HG03575 (cell line): ENCODE measurements around the gene PCSK4.
"Not testable (repeated sequence)": the region's sequence is repeated elsewhere in the genome, so short reads cannot be mapped to it uniquely, and the experiment has no call there.

Experiments
- ATAC-seq: cut with Tn5 transposase; IDR thresholded peaks from one replicate; pipeline ENCODE4 v1.9.1; 2021; ENCODE audit not compliant: unreplicated experiment, insufficient number of reproducible peaks, low FRiP score; ENCODE audit errors: extremely low read depth

The PCSK4 gene

DNA sequence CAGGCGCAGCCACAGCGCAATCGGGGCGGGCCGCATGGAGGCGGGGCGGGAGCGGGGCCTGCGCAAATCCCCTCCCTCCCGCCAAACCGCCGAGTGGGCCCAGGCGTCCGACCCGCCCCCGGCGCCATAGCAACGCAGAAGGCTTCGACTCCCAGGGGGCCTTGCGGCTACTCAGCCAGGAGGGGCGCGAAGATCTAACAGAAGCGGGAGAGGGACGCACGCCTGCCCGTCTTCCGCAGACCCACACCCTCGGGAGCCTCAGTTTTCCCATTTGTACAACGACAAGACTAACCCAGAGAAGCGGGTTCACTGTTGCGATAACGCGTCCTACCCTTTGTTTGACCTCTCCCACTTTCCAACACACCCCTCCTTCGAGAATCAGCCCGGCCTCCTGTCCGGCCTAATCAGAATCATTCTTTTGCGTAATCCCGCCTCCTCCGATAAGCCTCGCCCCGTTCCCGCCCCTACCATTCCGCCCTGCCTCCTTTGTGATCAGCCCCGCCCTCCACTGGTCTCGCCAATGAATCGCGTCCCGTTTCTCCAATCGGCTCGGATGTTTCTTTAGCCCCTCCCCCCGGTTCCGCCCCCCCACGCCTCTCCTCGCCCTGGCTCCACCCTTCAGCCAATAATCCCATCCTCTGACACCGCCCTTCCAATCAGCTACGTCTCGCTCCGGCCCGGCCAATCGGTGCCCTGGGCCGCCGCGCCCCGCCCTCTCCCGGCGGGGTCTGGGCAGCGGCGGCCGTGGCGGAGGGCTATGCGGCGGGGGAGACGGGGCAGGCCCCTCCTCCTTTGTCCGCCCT lies at the start of gene PCSK4:
PCSK4 (minus strand) TSS at position 40 of the 803 bp plus-strand sequence; CDS start at position 36, 4 bp downstream.
- ATAC-seq = no peak

DNA sequence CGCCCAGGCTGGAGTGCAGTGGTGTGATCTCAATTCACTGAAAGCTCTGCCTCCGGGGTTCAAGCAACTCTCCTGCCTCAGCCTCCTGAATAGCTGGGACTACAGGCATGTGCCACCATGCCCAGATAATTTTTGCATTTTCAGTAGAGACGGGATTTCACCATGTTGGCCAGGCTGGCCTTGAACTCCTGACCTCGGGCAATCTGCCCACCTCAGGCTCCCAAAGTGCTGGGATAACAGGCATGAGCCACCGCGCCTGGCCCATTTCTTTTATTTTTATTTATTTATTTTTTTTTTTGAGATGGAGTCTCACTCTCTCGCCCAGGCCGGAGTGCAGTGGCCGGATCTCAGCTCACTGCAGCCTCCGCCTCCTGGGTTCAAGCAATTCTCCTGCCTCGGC lies 49.6 kb upstream of the PCSK4 start:
- not testable (repeated sequence) for ATAC-seq

DNA sequence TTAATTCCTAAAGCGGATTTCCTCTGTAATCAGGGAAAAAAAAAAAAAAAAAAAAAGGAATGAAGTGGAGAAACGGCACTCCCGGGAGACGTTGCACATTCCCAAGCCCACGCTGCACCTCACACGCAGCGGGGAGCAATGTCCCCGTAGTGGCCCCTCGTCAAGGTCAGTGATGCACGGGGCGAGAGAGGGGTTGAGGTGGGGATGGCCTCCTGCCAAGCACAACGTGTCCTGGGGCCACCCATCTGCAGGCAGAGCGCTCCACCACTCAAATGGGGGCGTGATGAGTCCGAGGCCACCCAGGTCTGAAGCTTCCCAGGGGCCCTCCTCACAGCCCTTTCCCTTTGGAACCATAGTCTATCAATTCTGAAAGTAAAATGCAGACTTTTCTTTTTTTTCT lies 48.8 kb upstream of the PCSK4 start:
- no peak for ATAC-seq

DNA sequence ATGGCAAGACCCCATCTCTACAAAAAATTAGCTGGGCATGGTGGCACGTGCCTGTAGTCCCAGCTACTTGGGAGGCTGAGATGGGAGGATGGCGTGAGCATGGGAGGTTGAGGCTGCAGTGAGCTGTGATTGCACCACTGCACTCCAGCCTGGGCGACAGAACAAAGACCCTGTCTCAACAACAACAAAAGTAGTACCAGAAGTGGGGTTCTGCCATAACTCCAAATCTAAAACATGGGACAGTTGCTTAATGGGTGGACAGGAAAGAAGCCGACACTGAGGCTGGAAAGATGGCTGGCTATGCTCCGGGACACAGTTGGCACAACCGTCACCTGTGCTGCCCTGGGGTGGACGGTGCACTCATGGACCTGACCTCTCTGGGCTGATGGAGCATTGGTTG lies 45.5 kb upstream of the PCSK4 start:
- ATAC-seq = not testable (repeated sequence)

DNA sequence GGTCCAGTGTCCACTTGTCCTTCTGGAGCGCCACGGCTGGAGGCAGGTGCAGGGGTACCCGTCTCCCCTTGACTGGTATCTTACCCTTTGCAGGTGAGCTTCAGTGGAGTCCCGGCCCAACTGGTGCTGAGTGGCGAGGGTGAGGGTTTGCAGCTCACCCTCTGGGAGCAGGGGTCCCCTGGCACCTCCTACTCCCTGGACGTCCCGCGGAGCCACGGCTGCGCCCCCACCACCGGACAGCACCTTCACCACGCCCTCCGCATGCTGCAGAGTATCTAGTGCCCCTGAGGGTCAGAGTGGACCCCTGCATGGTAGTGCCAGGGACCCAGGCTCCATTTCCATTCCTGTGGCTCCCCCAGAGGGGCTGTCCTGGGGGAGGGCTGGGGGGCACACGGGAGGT lies 44.8 kb upstream of the PCSK4 start:
- ATAC-seq = no peak

DNA sequence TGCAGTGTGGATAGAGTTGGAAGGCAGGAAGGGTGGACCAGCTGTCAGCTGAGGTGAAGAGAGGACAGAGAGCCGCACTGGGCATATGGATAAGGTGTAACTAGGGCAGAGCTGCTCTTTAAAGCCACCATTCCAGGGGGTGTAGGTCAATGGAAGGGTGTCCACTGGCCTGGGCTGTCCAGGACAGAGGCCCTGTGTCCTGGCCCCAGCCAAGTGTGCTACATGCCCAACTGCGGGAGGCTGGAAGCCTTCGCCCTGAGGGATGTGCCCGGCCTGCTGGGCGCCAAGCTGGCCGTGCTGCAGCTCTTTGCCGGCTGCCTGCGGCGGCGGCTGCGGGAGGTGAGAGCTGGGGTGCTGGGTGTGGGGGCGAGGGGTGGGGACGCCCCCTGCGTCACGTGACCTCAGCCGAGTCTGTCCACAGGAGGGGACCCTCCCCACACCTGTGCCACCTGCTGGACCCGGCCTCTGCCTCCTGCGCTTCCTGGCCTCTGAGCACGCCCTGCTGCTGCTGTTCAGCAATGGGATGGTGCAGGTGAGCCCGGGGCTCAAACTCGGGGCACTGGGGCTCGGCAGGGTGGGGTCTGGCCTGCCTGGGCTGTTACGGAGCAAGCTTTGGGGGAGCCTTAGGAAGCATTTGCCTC lies 43.5 kb upstream of the PCSK4 start:
- no peak for ATAC-seq

DNA sequence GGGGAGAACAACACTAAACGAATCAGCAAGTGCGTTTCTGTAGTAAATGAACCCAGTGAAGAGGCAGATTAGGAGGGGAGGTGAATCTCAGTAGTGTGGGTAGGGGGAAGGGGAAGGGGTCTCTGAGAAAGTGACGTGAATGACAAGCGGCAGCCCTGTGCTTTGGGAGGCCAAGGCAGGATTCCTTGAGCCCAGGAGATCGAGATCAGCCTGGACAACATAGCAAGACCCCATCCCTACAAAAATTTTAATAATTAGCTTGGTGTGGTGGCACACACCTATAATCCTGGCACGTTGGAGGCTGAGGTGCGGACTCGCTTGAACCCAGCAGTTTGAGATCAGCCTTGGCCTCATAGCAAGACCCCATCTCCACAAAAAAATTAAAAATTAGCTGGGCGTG lies 41.9 kb upstream of the PCSK4 start:
- no peak for ATAC-seq

DNA sequence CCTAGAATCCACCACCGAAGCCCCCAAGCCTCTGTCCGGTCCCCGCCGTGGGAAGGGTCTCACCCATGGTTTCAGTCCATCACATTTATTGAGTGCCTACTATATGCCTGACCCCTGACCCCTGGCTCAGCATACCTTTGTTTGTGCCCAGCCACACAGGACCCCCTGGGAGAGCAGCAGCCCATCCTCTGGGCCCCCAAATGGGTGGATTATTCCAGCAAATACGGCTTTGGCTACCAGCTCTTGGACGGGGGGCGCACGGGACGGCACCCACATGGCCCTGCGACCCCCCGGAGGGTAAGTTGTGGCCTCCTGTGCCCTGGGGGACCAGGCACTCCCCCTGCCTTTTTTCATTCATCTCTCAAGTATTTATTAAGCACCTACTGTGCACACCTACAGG lies 41.4 kb upstream of the PCSK4 start:
- no peak for ATAC-seq

DNA sequence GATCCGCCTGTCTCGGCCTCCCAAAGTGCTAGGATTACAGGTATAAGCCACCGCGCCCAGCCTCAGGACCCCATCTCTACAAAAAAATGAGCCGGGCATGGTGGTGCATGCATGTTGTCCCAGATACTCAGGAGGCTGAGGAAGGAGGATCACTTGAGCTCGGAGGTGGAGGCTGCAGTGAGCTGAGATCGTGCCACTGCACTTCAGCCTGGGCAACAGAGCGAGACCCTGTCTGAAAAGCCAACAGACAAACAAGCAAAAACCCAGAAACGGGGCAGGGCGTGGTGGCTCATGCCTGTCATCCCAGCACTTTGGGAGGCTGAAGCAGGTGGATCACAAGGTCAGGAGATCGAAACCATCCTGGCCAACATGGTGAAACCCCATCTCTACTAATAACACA lies 40.7 kb upstream of the PCSK4 start:
- not testable (repeated sequence) for ATAC-seq

DNA sequence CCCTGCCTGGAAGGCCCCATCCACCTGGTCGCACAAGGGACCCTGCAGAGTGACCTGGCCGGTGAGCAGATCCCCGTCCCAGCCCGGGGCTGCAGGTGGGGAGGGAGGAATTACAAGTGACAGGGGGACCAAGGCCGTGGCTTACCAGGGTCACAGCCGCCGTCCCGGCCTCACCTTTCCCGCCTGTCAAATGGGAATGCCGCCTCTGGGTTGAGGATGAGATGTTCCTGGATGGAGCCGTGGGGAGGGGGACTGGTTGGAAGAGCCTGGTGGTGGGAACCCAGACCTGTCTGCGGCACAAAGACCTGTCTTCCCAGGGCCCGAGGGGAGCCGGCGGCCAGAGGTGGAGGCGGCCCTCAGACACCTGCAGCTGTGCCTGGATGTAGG lies 39.3 kb upstream of the PCSK4 start:
- no peak for ATAC-seq

DNA sequence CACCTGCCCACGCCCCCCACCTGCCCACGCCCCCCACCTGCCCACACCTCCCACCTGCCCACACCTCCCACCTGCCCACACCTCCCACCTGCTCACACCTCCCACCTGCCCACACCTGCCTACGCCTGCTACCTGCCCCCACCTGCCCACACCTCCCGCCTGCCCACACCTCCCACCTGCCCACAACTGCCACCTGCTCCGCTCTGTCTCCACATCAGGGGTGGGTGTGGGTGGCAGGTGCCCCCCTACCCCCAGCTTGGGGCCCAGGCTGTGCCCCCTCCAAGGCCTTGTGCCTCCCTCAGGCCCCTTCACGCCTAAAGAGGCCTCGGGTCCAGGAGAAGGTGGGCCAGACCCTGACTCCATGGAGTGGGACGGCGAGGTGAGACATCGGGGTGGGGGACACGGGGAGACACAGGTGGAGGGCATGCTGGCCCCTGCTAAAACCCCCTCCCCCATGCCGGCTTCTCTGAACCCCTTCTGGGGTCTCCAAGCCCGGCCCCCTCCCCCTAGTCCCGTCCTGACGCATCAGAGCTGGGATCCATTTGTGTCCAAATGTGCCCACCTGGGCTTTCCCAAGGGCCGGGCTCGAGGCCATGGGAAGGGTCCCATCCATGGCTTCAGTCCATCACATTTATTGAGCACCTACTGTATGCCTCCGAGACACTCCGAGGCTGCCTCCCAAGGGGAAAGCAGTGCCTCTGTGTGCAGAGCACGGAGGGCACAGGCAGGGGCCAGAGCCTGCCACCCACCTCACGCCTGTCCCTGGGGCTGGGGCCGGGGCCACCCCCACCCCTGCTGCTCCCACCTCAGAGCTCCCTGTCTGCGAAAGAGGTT lies 38.7 kb upstream of the PCSK4 start:
- ATAC-seq = no peak

DNA sequence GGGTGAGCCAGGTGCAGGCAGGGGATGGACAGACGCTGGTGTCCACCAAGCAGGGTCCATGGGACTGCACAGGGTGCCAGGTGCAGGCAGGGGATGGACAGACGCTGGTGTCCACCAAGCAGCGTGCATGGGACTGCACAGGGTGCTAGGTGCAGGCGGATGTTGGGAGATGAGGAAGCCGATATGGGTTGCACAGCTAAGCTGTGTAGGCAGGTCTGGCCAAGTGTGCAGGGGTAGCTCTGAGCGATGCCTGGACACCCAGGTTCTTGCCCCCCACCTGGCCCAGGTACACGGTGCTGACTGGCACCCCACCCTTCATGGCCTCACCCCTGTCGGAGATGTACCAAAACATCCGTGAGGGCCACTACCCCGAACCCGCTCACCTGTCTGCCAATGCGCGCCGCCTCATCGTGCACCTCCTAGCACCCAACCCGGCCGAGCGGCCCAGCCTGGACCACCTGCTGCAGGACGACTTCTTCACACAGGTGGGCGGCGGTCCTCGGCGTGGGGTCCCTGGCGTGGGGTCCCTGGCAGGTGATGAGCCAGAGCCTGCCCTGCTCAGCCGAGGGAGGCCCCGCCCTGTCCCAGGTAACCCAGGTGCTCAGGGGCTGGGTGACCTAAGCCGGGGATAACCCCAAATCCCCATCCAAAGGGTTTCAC lies 37.6 kb upstream of the PCSK4 start:
- no peak for ATAC-seq

DNA sequence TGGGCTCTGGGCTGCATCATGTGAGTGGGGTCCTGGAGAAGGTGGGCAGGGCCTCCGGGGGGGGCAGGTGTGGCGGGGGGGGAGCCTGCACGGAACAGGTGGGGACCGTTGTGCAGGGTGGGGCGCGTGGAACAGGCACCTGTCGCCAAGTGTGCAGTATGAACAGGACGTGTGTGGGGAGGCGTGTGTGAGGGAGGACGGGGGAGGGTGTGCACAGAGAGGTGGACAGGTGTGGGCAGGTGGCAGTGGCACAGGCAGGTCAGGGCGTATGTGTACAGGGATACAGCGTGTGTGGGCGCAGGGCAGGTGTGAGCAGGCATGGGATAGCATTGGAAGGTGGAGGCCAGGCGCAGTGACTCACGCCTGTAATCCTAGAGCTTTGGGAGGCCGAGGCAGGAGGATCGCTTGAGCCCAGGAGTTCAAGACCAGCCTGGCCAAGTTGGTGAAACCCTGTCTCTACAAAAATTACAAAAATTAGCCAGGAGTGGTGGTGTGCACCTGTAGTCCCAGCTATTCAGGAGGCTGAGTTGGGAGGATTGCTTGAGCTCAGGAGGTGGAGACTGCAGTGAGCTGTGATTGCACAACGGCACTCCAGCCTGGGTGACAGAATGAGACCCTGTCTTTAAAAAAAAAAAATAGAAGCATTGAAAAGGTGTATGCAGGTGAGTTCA lies 37.0 kb upstream of the PCSK4 start:
- ATAC-seq = no peak

DNA sequence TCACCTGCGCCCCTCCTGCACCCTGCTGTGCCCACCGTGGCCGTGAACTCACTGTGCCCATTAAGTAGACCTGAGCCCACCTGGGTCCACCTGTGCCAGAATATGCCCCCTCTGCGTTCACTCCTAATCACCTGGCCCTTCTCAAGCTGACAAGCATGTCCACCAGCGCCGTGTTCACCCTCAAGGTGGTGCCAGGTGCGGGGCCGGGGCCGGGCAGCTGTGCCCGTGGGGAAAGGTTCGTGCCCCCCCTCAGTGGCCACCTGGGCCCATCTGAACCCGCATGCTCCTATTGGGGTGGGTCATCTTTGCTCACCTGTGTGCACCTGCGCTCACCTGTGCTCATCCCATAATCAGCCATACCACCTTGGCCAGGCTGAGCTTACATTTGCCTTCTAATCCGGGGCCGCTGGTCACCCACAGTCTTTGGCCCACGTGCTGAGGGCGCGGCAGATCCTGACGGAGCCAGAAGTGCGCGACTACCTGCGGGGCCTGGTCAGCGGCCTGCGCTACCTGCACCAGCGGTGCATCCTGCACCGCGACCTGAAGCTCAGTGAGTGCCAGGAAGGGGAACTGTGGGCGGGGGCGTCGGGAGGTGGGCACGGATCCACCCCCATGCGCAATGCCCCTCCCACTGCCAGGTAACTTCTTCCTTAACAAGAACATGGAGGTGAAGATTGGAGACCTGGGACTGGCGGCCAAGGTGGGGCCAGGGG lies 36.1 kb upstream of the PCSK4 start:
- no peak for ATAC-seq

DNA sequence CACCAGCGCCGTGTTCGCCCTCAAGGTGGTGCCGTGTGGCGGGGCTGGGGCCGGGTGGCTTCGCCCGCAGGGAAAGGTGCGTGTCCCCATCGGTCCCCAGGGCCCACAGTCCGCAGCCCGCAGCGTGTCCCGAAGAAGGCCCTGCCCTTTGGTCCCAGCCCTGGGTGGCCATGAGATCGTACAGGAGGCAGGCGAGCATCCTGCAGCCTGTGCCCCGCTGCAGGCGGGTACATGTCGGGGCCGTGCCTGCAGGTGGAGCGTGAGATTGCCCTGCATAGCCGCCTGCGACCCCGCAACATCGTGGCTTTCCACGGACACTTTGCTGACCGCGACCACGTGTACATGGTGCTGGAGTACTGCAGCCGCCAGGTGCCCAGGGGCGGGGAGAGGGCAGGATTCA lies 35.2 kb upstream of the PCSK4 start:
- no peak for ATAC-seq

DNA sequence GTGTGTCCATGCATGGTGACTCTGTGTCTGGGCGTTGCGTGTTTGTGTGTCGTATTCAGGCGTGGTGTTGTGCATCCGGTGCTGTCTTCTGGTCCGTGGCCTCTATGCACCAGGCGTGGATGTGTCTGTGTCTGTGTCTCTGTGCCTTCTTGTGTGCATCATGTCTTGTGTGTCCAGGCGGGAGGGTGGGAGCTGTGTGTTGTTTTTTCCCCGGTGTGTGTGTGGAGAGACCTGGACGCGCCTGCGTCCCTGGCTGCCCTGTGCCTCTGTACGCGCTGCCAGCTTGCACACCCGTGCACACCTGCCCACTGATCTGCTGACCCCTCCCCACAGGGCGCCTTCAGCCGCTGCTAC lies 34.8 kb upstream of the PCSK4 start:
- no peak for ATAC-seq

DNA sequence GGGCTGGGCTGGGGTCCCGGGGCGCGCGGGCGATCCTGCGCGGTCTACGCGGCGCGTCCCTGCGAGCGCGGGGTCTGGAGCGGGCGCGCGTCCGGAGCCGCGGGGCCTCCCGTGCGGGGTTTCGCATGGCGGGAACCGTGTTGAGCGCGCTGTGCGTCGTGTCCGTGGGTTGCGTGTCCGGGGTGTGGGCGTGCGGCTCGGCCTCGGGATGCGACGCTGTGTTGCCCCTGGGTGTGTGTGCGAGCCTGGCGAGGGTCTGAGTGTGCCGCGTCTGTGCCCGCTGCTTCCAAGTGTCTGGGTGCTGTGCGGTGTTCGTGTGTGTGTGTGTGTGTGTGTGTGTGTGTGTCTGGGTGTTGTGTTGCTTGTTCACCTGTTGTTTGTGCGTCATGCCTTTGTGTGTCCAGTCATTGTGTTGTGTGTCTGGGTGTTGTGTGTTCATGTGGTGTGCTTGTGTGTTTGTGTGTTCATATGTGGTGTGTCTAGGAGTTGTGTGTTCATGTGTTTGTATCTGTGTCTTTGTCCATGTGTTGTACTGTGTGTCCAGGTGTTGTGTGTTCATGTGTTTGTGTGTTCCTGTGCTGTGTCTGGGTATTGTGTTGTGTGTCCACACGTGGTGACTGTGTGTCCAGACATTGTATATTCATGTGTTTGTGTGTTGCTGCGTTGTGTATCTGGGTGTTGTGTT lies 34.3 kb upstream of the PCSK4 start:
- no peak for ATAC-seq
